WTC11 (cell line): ENCODE results near the gene CTNNA2. TPM values are rescaled to one million over a fixed set of nuclear protein-coding genes. Genes with fewer than 3 reads are reported as not detected.

Experiments used
- ATAC-seq: fragments of 200-7000 bp; cut with Tn5 transposase; 2 replicates; pipeline ENCODE4 v1.10.0; 2021; ENCODE audit warnings: mild to moderate bottlenecking, moderate library complexity
- CTCF ChIA-PET: fragments of 300-600 bp; sonication (Branson Sonifier 250); formaldehyde crosslinking; loops from one replicate; lab custom pipeline; 2021; ENCODE audit warnings: antibody characterized with exemption; lab: Charles Lee
- POLR2A ChIA-PET: fragments of 350-600 bp; sonication (Branson Sonifier 250); formaldehyde crosslinking; loops from one replicate; lab custom pipeline; 2021; ENCODE audit warnings: antibody characterized with exemption; lab: Charles Lee
- DNase-seq: peaks from one replicate; pipeline ENCODE4 v3.0.0; 2021; ENCODE audit warnings: low spot score
- H3K27ac Mint-ChIP-seq: 2 replicates; pipeline ENCODE4 v1.8.0; 2021; ENCODE audit warnings: mixed read lengths
- H3K27me3 Mint-ChIP-seq: 2 replicates; pipeline ENCODE4 v1.8.0; 2021; ENCODE audit warnings: low read depth, mild to moderate bottlenecking, moderate library complexity, mixed read lengths
- H3K36me3 Mint-ChIP-seq: 2 replicates; pipeline ENCODE4 v1.8.0; 2021; ENCODE audit warnings: mixed read lengths
- H3K4me1 Mint-ChIP-seq: 2 replicates; pipeline ENCODE4 v1.8.0; 2022; ENCODE audit warnings: mixed read lengths
- H3K4me3 Mint-ChIP-seq: 2 replicates; pipeline ENCODE4 v1.8.0; 2021; ENCODE audit warnings: mild to moderate bottlenecking, moderate library complexity, mixed read lengths
- H3K9me3 Mint-ChIP-seq: 2 replicates; pipeline ENCODE4 v1.8.0; 2021; ENCODE audit warnings: mixed read lengths
- CDX4 ChIP-seq: fragments of 250-450 bp; sonication (Bioruptor Pico); IDR thresholded peaks from 2 replicates; pipeline ENCODE4 v1.9.0; 2021; ENCODE audit warnings: moderate library complexity, mild to moderate bottlenecking, inconsistent platforms, borderline replicate concordance
- E2F5 ChIP-seq: sonication (generic); formaldehyde crosslinking; IDR thresholded peaks from 2 replicates; pipeline ENCODE4 v1.8.1; 2022; ENCODE audit warnings: mild to moderate bottlenecking, moderate library complexity, missing genetic modification reagents
- EMX1 ChIP-seq: fragments of 250-450 bp; sonication (Bioruptor Pico); IDR thresholded peaks from 2 replicates; pipeline ENCODE4 v1.8.0; 2021; ENCODE audit warnings: mild to moderate bottlenecking
- ERG ChIP-seq: fragments of 250-450 bp; sonication (Bioruptor Pico); IDR thresholded peaks from 2 replicates; pipeline ENCODE4 v1.8.0; 2021; ENCODE audit warnings: mild to moderate bottlenecking
- FOXP1 ChIP-seq: sonication (generic); formaldehyde crosslinking; IDR thresholded peaks from 2 replicates; pipeline ENCODE4 v1.8.0; 2022; ENCODE audit warnings: missing genetic modification reagents, mild to moderate bottlenecking, moderate library complexity, borderline replicate concordance
- GTF2I ChIP-seq: fragments of 250-450 bp; sonication (Bioruptor Pico); conservative IDR thresholded peaks from 2 replicates; pipeline ENCODE4 v1.4.0; 2021; ENCODE audit warnings: mild to moderate bottlenecking
- IRF1 ChIP-seq: sonication (generic); formaldehyde crosslinking; IDR thresholded peaks from 2 replicates; pipeline ENCODE4 v1.8.0; 2023; ENCODE audit warnings: missing genetic modification reagents
- JUN ChIP-seq: sonication (generic); formaldehyde crosslinking; IDR thresholded peaks from 2 replicates; pipeline ENCODE4 v1.8.0; 2023; ENCODE audit warnings: mild to moderate bottlenecking, missing genetic modification reagents
- MYBL2 ChIP-seq: sonication (generic); formaldehyde crosslinking; IDR thresholded peaks from 2 replicates; pipeline ENCODE4 v1.8.1; 2023; ENCODE audit warnings: mild to moderate bottlenecking, moderate library complexity, missing genetic modification reagents
- NR1H2 ChIP-seq: sonication (generic); formaldehyde crosslinking; IDR thresholded peaks from 2 replicates; pipeline ENCODE4 v1.9.0; 2021; ENCODE audit warnings: mild to moderate bottlenecking, moderate library complexity, missing genetic modification reagents
- SMAD3 ChIP-seq: sonication (generic); formaldehyde crosslinking; IDR thresholded peaks from 2 replicates; pipeline ENCODE4 v1.8.0; 2022; ENCODE audit warnings: missing genetic modification reagents, mild to moderate bottlenecking, borderline replicate concordance
- SMAD4 ChIP-seq: sonication (generic); formaldehyde crosslinking; IDR thresholded peaks from 2 replicates; pipeline ENCODE4 v1.8.0; 2022; ENCODE audit warnings: mild to moderate bottlenecking, missing genetic modification reagents
- TP53 ChIP-seq: sonication (generic); formaldehyde crosslinking; IDR thresholded peaks from 2 replicates; pipeline ENCODE4 v1.8.1; 2023; ENCODE audit warnings: mild to moderate bottlenecking, missing genetic modification reagents
- ZBTB21 ChIP-seq: sonication (generic); formaldehyde crosslinking; IDR thresholded peaks from 2 replicates; pipeline ENCODE4 v1.8.1; 2023; ENCODE audit warnings: mild to moderate bottlenecking, missing genetic modification reagents, borderline replicate concordance
- ZNF232 ChIP-seq: sonication (generic); formaldehyde crosslinking; IDR thresholded peaks from 2 replicates; pipeline ENCODE4 v1.8.0; 2022; ENCODE audit warnings: mild to moderate bottlenecking, missing genetic modification reagents
- ZNF317 ChIP-seq: sonication (generic); formaldehyde crosslinking; IDR thresholded peaks from 2 replicates; pipeline ENCODE4 v1.8.1; 2023; ENCODE audit warnings: low read depth, mild to moderate bottlenecking, moderate library complexity, missing genetic modification reagents, borderline replicate concordance
- ZNF423 ChIP-seq: fragments of 250-450 bp; sonication (Bioruptor Pico); IDR thresholded peaks from 2 replicates; pipeline ENCODE4 v2.1.2; 2022; ENCODE audit warnings: mild to moderate bottlenecking, moderate library complexity
- total RNA-seq: library from RNA; stranded (reverse); gene quantifications from 3 replicates; pipeline ENCODE4 v1.2.3, GENCODE V29; 2021
- TF ChIP-seq, protein P1 (sequence below): sonication (generic); formaldehyde crosslinking; IDR thresholded peaks from 2 replicates; pipeline ENCODE4 v1.8.0; 2022; ENCODE audit warnings: mild to moderate bottlenecking, missing genetic modification reagents
- TF ChIP-seq, protein P2 (sequence below): sonication (generic); formaldehyde crosslinking; IDR thresholded peaks from 2 replicates; pipeline ENCODE4 v1.8.0; 2023; ENCODE audit warnings: mild to moderate bottlenecking, missing genetic modification reagents

Gene CTNNA2
- total RNA-seq, 1 experiment from 2014 or later, result 3.8 TPM

DNA sequence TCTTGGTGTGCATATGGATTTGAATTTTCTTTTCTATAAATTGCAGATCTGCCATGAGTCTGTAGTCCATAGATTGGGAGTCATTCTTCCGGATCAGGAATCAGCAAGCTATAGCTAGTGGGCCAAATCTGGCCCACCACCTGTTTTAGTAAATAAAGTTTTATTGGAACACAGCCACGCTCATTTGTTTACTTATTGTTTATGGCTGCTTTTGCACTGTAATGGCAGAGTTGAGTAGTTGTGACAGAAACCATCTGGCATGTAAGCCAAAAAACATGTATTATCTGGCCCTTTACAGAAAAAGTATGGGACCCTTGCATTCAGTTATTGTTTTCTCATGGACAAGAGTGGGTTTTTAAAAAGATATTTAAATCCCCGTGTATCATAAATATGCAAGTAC is 600.5 kb downstream of the CTNNA2 start:
- no peak for DNase-seq
- Mint-ChIP-seq H3K4me1 (no peaks in the 10 kb centered on the region), H3K4me3 (no peak overlapping the region), H3K9me3 (peaks cover 17% of the 10 kb centered on the region), H3K27ac (no peak overlapping the region), H3K36me3 (peaks cover 6% of the 10 kb centered on the region), H3K27me3 (no peaks in the 10 kb centered on the region)
- POLR2A ChIA-PET, result no interaction called here
- TF ChIP-seq ZBTB21 (CRISPR knock-in tag), result no peak
- no peak for TF ChIP-seq SMAD4
- TF ChIP-seq, protein P1, sequence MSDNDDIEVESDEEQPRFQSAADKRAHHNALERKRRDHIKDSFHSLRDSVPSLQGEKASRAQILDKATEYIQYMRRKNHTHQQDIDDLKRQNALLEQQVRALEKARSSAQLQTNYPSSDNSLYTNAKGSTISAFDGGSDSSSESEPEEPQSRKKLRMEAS (CRISPR knock-in tag), result no peak
- TF ChIP-seq MYBL2, result no peak
- no peak for TF ChIP-seq ERG
- TF ChIP-seq GTF2I (CRISPR knock-in tag), result no peak
- TF ChIP-seq NR1H2 (CRISPR knock-in tag), result no peak
- no peak for TF ChIP-seq JUN (CRISPR knock-in tag)
- ATAC-seq, result no peak
- CTCF ChIA-PET, result no interaction called here

GRCh38 chr2:80114812-80115211 is 602.0 kb downstream of the CTNNA2 start:
- ChIA-PET CTCF (no interaction called here), POLR2A (no interaction called here)
- no peaks in the 10 kb centered on the region for H3K27me3 Mint-ChIP-seq
- no peak overlapping the region for H3K27ac Mint-ChIP-seq
- peaks cover 6% of the 10 kb centered on the region for H3K36me3 Mint-ChIP-seq
- TF ChIP-seq IRF1 (CRISPR knock-in tag) (no peak), SMAD3 (CRISPR knock-in tag) (no peak), ZNF423 (CRISPR knock-in tag) (no peak), NR1H2 (CRISPR knock-in tag) (no peak)
- no peaks in the 10 kb centered on the region for H3K4me1 Mint-ChIP-seq
- H3K9me3 Mint-ChIP-seq, result peaks cover 13% of the 10 kb centered on the region
- no peak overlapping the region for H3K4me3 Mint-ChIP-seq
- ATAC-seq (no peak), DNase-seq (no peak)

GRCh38 chr2:80117401-80117800 is 604.5 kb downstream of the CTNNA2 start:
- DNase-seq (no peak), ATAC-seq (no peak)
- POLR2A ChIA-PET, result no interaction called here
- H3K36me3 Mint-ChIP-seq, result no peaks in the 10 kb centered on the region
- no peaks in the 10 kb centered on the region for H3K4me1 Mint-ChIP-seq
- H3K27ac Mint-ChIP-seq, result no peak overlapping the region
- CTCF ChIA-PET, result no interaction called here
- H3K4me3 Mint-ChIP-seq, result no peak overlapping the region
- H3K27me3 Mint-ChIP-seq, result no peaks in the 10 kb centered on the region
- no peaks in the 10 kb centered on the region for H3K9me3 Mint-ChIP-seq
- TF ChIP-seq E2F5 (CRISPR knock-in tag) (no peak), EMX1 (CRISPR knock-in tag) (no peak), FOXP1 (CRISPR knock-in tag) (no peak), ERG (no peak), ZNF232 (no peak), CDX4 (CRISPR knock-in tag) (no peak)

GRCh38 chr2:80120866-80121265 is 608.0 kb downstream of the CTNNA2 start:
- Mint-ChIP-seq H3K4me1 (no peaks in the 10 kb centered on the region), H3K27ac (no peak overlapping the region), H3K4me3 (no peak overlapping the region), H3K9me3 (no peaks in the 10 kb centered on the region), H3K36me3 (no peaks in the 10 kb centered on the region), H3K27me3 (no peaks in the 10 kb centered on the region)
- ATAC-seq (no peak), DNase-seq (no peak)
- CTCF ChIA-PET, result no interaction called here
- POLR2A ChIA-PET, result no interaction called here
- TF ChIP-seq NR1H2 (CRISPR knock-in tag) (no peak), ZNF317 (no peak), SMAD3 (CRISPR knock-in tag) (no peak), TP53 (no peak), SMAD4 (no peak), E2F5 (CRISPR knock-in tag) (no peak)
- TF ChIP-seq, protein P2, sequence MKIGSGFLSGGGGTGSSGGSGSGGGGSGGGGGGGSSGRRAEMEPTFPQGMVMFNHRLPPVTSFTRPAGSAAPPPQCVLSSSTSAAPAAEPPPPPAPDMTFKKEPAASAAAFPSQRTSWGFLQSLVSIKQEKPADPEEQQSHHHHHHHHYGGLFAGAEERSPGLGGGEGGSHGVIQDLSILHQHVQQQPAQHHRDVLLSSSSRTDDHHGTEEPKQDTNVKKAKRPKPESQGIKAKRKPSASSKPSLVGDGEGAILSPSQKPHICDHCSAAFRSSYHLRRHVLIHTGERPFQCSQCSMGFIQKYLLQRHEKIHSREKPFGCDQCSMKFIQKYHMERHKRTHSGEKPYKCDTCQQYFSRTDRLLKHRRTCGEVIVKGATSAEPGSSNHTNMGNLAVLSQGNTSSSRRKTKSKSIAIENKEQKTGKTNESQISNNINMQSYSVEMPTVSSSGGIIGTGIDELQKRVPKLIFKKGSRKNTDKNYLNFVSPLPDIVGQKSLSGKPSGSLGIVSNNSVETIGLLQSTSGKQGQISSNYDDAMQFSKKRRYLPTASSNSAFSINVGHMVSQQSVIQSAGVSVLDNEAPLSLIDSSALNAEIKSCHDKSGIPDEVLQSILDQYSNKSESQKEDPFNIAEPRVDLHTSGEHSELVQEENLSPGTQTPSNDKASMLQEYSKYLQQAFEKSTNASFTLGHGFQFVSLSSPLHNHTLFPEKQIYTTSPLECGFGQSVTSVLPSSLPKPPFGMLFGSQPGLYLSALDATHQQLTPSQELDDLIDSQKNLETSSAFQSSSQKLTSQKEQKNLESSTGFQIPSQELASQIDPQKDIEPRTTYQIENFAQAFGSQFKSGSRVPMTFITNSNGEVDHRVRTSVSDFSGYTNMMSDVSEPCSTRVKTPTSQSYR (CRISPR knock-in tag), result no peak
